Stomach (tissue), 4 donors: Measurements from ENCODE around the gene TK1.

Source experiments
- CTCF ChIP-seq, 7 experiments: fragments of 450-650 bp in 4 of 7; fragments of 200-600 bp in 3 of 7; sonication (generic) in 3 of 7; IDR thresholded peaks; one replicate each; pipeline ENCODE4 v1.5.1; 2016 to 2019; ENCODE audit warnings: antibody characterized with exemption in 7 of 7, control low read depth in 2 of 7, mild to moderate bottlenecking in 1 of 7
- EP300 ChIP-seq: sonication (generic); formaldehyde crosslinking; IDR thresholded peaks from one replicate; pipeline ENCODE4 v1.6.1; 2017; ENCODE audit warnings: antibody characterized with exemption
- POLR2A ChIP-seq, 4 donors: fragments of 450-650 bp; IDR thresholded peaks; one replicate each; pipeline ENCODE4 v1.6.1; 2016; ENCODE audit warnings: antibody characterized with exemption in 4 of 4, control low read depth in 2 of 4, mild to moderate bottlenecking in 1 of 4, moderate library complexity in 1 of 4
- POLR2AphosphoS5 ChIP-seq, 3 donors: sonication (generic); formaldehyde crosslinking; IDR thresholded peaks; one replicate each; pipeline ENCODE4 v1.6.1; 2016; ENCODE audit warnings: antibody characterized with exemption in 3 of 3

- TF ChIP-seq CTCF (IDR thresholded peaks at IDR 0.05) (no peak), EP300 (no peak), POLR2AphosphoS5 (IDR thresholded peaks at IDR 0.05) (no peak), POLR2A (IDR thresholded peaks at IDR 0.05) (no peak)
Measured at GRCh38 chr17:78214706-78215061, 27.8 kb upstream of the TK1 start.
